Stimulated activated CD8-positive, alpha-beta memory T cell treated with anti-CD3 and anti-CD28 coated beads, Interleukin-12 subunit alpha, Interleukin-12 subunit beta, amount 100 ng/mL, for 1 hour (primary cell): Measurements from ENCODE around the gene FAM111A.

Source experiments
- DNase-seq: peaks from one replicate; pipeline ENCODE4 v3.0.0-alpha.2; 2020; ENCODE audit warnings: low read depth

The FAM111A gene

GRCh38 chr11:59180168-59180776 is 37.6 kb downstream of the FAM111A start:
- DNase-seq: no peak

- no peak for DNase-seq
Observed at GRCh38 chr11:59180907-59181306, 38.3 kb downstream of the FAM111A start.

GRCh38 chr11:59181746-59182456 is 39.2 kb downstream of the FAM111A start:
- DNase-seq: no peak

GRCh38 chr11:59182457-59183151 is 39.9 kb downstream of the FAM111A start:
- no peak for DNase-seq

GRCh38 chr11:59183771-59184170 is 41.1 kb downstream of the FAM111A start:
- DNase-seq: no peak

- DNase-seq: no peak
Observed at GRCh38 chr11:59184691-59185339, 42.2 kb downstream of the FAM111A start.

- DNase-seq: no peak
Observed at GRCh38 chr11:59185386-59185945, 42.8 kb downstream of the FAM111A start.

- no peak for DNase-seq
Observed at GRCh38 chr11:59186130-59186594, 43.5 kb downstream of the FAM111A start.

GRCh38 chr11:59187035-59187434 is 44.4 kb downstream of the FAM111A start:
- no peak for DNase-seq

- no peak for DNase-seq
Observed at GRCh38 chr11:59187587-59187986, 44.9 kb downstream of the FAM111A start.

- DNase-seq: no peak
Observed at GRCh38 chr11:59188954-59189353, 46.3 kb downstream of the FAM111A start.

GRCh38 chr11:59189986-59190385 is 47.3 kb downstream of the FAM111A start:
- no peak for DNase-seq

- no peak for DNase-seq
Observed at GRCh38 chr11:59191095-59191494, 48.4 kb downstream of the FAM111A start.

GRCh38 chr11:59191890-59192289 is 49.2 kb downstream of the FAM111A start:
- no peak for DNase-seq

- DNase-seq: no peak
Observed at GRCh38 chr11:59192446-59193020, 49.9 kb downstream of the FAM111A start.

- DNase-seq: no peak
Observed at GRCh38 chr11:59193587-59194130, 51.0 kb downstream of the FAM111A start.

GRCh38 chr11:59195586-59195985 is 52.9 kb downstream of the FAM111A start:
- no peak for DNase-seq

GRCh38 chr11:59196777-59197176 is 54.1 kb downstream of the FAM111A start:
- DNase-seq: no peak

- DNase-seq: no peak
Observed at GRCh38 chr11:59197991-59198390, 55.3 kb downstream of the FAM111A start.

GRCh38 chr11:59198726-59199125 is 56.1 kb downstream of the FAM111A start:
- no peak for DNase-seq

- DNase-seq: no peak
Observed at GRCh38 chr11:59199546-59200422, 57.1 kb downstream of the FAM111A start.
